ENCODE results near the gene FAM177B.
"Not testable (repeated sequence)": the region's sequence is repeated elsewhere in the genome, so short reads cannot be mapped to it uniquely, and the experiment has no call there.

The FAM177B gene

DNA sequence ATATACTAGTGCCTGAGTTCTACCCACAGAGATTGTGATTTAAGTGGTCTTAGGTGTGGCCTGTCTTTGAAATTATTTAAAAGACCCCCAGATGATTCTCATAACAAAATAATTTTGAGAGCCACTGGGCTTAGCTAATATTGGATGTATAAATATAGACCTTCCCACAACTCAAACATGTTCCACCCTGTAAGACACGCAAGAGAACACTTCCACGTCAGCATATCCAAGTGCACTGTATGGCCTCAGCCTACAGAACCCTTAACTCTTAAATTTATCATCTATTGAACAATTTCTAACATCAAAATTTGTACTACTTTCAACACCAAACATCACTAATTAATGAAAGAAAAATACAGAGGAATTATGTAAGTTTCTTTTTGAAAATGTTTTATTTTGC lies 2.5 kb downstream of the FAM177B start:
- TF ChIP-seq LEF1 (IDR thresholded peaks at IDR 0.05; ENCODE audit: borderline replicate concordance) = no peak
- no peak for TF ChIP-seq FOXA1 (IDR thresholded peaks at IDR 0.05)
- TF ChIP-seq SUZ12 (IDR thresholded peaks at IDR 0.05) = no peak
- TF ChIP-seq TARDBP (IDR thresholded peaks at IDR 0.05) = no peak
- TF ChIP-seq PKNOX1 (IDR thresholded peaks at IDR 0.05) = no peak
- TF ChIP-seq SP1 (IDR thresholded peaks at IDR 0.05) = no peak
- no peak for TF ChIP-seq ARNT (IDR thresholded peaks at IDR 0.05)
- no peak for TF ChIP-seq HDGF (IDR thresholded peaks at IDR 0.05; ENCODE audit: borderline replicate concordance)
- TF ChIP-seq CTBP1 (IDR thresholded peaks at IDR 0.05; ENCODE audit: borderline replicate concordance) = no peak
- no peak for TF ChIP-seq L3MBTL2 (conservative IDR thresholded peaks at IDR 0.05)
- TF ChIP-seq ZNF384 (IDR thresholded peaks at IDR 0.05) = no peak
- TF ChIP-seq FOXM1 (IDR thresholded peaks at IDR 0.05; ENCODE audit: borderline replicate concordance) = no peak
- TF ChIP-seq ELF4 (IDR thresholded peaks at IDR 0.05) = no peak
- no peak for TF ChIP-seq FOXK2 (IDR thresholded peaks at IDR 0.05)
- ChIA-PET POLR2A (no interaction called here), CTCF (interaction anchor here (0.9 to 1.4 kb wide), 3 partner anchors 350 to 385 kb away, joined by 3 to 15 read pairs (median 6); no protein-coding TSS in a partner anchor)
- no peak for DNase-seq (ENCODE audit: extremely low spot score)

- TF ChIP-seq FOXM1 (IDR thresholded peaks at IDR 0.05; ENCODE audit: borderline replicate concordance) = no peak
- no peak for TF ChIP-seq L3MBTL2 (conservative IDR thresholded peaks at IDR 0.05)
- TF ChIP-seq CTBP1 (IDR thresholded peaks at IDR 0.05; ENCODE audit: borderline replicate concordance) = no peak
- TF ChIP-seq ARNT (IDR thresholded peaks at IDR 0.05) = no peak
- no peak for TF ChIP-seq SUZ12 (IDR thresholded peaks at IDR 0.05)
- TF ChIP-seq BHLHE40 (IDR thresholded peaks at IDR 0.05; ENCODE audit: borderline replicate concordance) = no peak
- TF ChIP-seq HDGF (IDR thresholded peaks at IDR 0.05; ENCODE audit: borderline replicate concordance) = no peak
- TF ChIP-seq ELF4 (IDR thresholded peaks at IDR 0.05) = no peak
- no peak for TF ChIP-seq TARDBP (IDR thresholded peaks at IDR 0.05)
- TF ChIP-seq SP1 (IDR thresholded peaks at IDR 0.05) = no peak
- POLR2A ChIA-PET = no interaction called here
- CTCF ChIA-PET = no interaction called here
- DNase-seq (ENCODE audit: extremely low spot score) = no peak
These were observed 2.9 kb downstream of the FAM177B start for GRCh38 chr1:222739929-222740328.

DNA sequence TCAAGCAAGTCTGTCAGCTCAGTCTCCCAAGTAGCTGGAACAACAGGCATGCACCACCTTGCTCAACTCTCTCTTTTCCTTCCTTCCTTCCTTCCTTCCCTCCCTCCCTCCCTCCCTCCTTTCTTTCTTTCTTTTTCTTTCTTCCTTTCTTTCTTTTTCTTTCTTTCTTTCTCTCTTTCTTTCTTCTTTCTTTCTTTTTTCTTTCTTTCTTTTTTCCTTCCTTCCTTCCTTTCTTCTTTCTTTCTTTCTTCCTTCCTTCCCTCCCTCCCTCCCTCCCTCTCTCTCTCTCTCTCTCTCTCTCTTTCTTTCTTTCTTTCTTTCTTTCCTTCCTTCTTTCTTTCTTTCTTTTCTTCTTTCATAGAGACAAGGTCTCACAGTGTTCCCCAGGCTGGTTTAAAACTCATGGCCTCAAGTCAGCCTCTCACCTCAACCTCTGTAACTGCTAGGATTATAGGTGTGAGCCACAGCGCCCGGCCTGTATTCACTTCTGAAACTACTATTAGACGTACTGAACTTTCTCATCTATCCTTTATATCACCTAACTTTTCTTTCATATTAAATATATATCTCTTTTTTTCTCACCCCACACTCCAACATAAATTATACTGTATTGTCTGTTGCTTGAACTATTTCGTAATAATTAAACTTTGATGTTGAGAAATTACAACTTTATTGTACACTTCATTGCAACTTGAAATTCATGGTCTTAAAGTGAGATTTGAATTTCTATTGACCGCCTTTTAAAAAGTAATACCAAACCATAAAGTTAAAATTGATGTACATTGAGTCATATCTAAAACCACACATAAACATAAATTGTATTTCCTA lies 4.8 kb downstream of the FAM177B start:
- CTCF ChIA-PET; POLR2A ChIA-PET; DNase-seq (ENCODE audit: extremely low spot score): not testable (repeated sequence)

DNA sequence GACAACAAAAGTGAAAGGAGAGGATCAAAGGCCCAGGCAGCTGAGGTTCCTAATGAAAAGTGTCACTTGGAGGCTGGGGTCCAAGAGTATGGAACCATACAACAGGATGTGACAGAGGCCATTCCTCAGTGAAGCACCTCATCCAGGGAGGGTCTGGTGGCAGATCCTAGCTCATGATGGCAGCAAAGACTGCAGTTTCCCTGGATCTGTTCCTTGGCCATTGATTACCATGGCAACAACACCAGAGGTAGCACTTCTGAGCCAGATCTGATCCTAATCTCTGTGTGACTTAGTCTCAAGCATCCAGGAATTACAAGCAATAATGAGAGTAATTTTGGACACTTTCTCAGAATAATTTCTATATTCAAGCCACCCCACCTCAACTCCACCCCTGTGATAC lies 12.9 kb downstream of the FAM177B start:
- ChIA-PET POLR2A (no interaction called here), CTCF (interaction anchor here (0.7 to 1.2 kb wide), 2 partner anchors 341 to 384 kb away, joined by 3 read pairs; no protein-coding TSS in a partner anchor)
- TF ChIP-seq ZNF384 (IDR thresholded peaks at IDR 0.05) (no peak), PKNOX1 (IDR thresholded peaks at IDR 0.05) (no peak), L3MBTL2 (conservative IDR thresholded peaks at IDR 0.05) (no peak), CTBP1 (IDR thresholded peaks at IDR 0.05; ENCODE audit: borderline replicate concordance) (no peak), FOXK2 (IDR thresholded peaks at IDR 0.05) (no peak), ELF4 (IDR thresholded peaks at IDR 0.05) (no peak), NFRKB (IDR thresholded peaks at IDR 0.05) (no peak), BHLHE40 (IDR thresholded peaks at IDR 0.05; ENCODE audit: borderline replicate concordance) (no peak), FOXA1 (IDR thresholded peaks at IDR 0.05) (no peak), FOXM1 (IDR thresholded peaks at IDR 0.05; ENCODE audit: borderline replicate concordance) (no peak), SUZ12 (IDR thresholded peaks at IDR 0.05) (no peak), TARDBP (IDR thresholded peaks at IDR 0.05) (no peak), SP1 (IDR thresholded peaks at IDR 0.05) (no peak)
- DNase-seq (ENCODE audit: extremely low spot score) = no peak

- TF ChIP-seq NFRKB (IDR thresholded peaks at IDR 0.05) (no peak), ARNT (IDR thresholded peaks at IDR 0.05) (no peak), BHLHE40 (IDR thresholded peaks at IDR 0.05; ENCODE audit: borderline replicate concordance) (no peak), FOXA1 (IDR thresholded peaks at IDR 0.05) (no peak), LEF1 (IDR thresholded peaks at IDR 0.05; ENCODE audit: borderline replicate concordance) (no peak), SP1 (IDR thresholded peaks at IDR 0.05) (no peak), FOXM1 (IDR thresholded peaks at IDR 0.05; ENCODE audit: borderline replicate concordance) (no peak)
- ChIA-PET CTCF (interaction anchor here (1.2 kb wide), 1 partner anchor 383 kb away, joined by 3 read pairs; no protein-coding TSS in a partner anchor), POLR2A (no interaction called here)
- DNase-seq (ENCODE audit: extremely low spot score) = no peak
These were observed 13.6 kb downstream of the FAM177B start for GRCh38 chr1:222750651-222751050.

DNA sequence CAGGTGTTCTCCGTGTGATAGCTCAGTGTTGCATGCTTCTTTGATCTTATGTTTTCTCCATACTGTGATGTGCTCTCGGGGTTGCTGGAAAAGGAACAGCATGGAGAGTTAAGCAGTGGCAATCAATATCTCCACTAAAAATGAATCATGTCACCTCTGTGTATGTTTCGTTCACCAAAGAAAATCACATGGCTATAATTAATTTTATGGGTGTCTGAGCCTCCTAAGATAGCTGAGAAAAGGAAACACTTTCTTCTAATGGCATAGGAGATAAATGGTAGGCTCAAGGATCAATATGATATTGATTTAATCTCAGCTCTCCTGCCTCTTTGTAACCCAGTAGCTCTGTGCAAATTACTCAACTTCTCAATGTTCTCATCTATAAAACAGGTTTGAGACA lies 14.3 kb downstream of the FAM177B start:
- CTCF ChIA-PET = no interaction called here
- DNase-seq (ENCODE audit: extremely low spot score) = no peak
- no peak for TF ChIP-seq HDGF (IDR thresholded peaks at IDR 0.05; ENCODE audit: borderline replicate concordance)
- TF ChIP-seq ZNF384 (IDR thresholded peaks at IDR 0.05) = no peak
- TF ChIP-seq BHLHE40 (IDR thresholded peaks at IDR 0.05; ENCODE audit: borderline replicate concordance) = no peak
- no peak for TF ChIP-seq ARNT (IDR thresholded peaks at IDR 0.05)
- no peak for TF ChIP-seq L3MBTL2 (conservative IDR thresholded peaks at IDR 0.05)
- TF ChIP-seq FOXA1 (IDR thresholded peaks at IDR 0.05) = no peak
- no peak for TF ChIP-seq TARDBP (IDR thresholded peaks at IDR 0.05)
- POLR2A ChIA-PET = no interaction called here

Data from HEK293T (cell line).